K562 (cell line): ENCODE results near the gene SLC25A29. TPM values are rescaled to one million over a fixed set of nuclear protein-coding genes. Genes with fewer than 3 reads are reported as not detected.
A peak's percentile ranks its signal among the peaks of the same experiment; 100 is the strongest.

Experiments
- CREM ChIP-seq: IDR thresholded peaks from 2 replicates; pipeline ENCODE4 v1.6.1; 2014; ENCODE audit warnings: antibody characterized with exemption, low read depth
- MAZ ChIP-seq, 2 experiments: fragments of 450-650 bp in 1 of 2; sonication (generic) in 1 of 2; formaldehyde crosslinking; IDR thresholded peaks in 1 of 2; conservative IDR thresholded peaks in 1 of 2; 2 replicates each; pipeline versions ENCODE4 v1.4.0 to v1.5.0; 2020; ENCODE audit warnings: mild to moderate bottlenecking in 1 of 2, missing genetic modification reagents in 1 of 2
- RAD21 ChIP-seq, 2 experiments: fragments of 250-450 bp in 1 of 2; fragments of 450-650 bp in 1 of 2; sonication (Bioruptor Pico) in 1 of 2; formaldehyde crosslinking in 1 of 2; IDR thresholded peaks in 1 of 2; conservative IDR thresholded peaks in 1 of 2; 2 replicates each; pipeline versions ENCODE4 v1.4.0 to v1.8.0; 2020 to 2022; ENCODE audit warnings: mild to moderate bottlenecking in 2 of 2, moderate library complexity in 1 of 2
- RB1 ChIP-seq: fragments of 450-650 bp; IDR thresholded peaks from 2 replicates; pipeline ENCODE4 v1.6.1; 2017; ENCODE audit warnings: low read depth, mild to moderate bottlenecking
- SAFB ChIP-seq: fragments of 200-400 bp; formaldehyde crosslinking; IDR thresholded peaks from 2 replicates; pipeline ENCODE4 v1.6.1; 2017; ENCODE audit warnings: low read depth, low read length, borderline replicate concordance
- ZBTB33 ChIP-seq: sonication (generic); formaldehyde crosslinking; IDR thresholded peaks from 2 replicates; pipeline ENCODE4 v1.8.1; 2023; ENCODE audit warnings: mild to moderate bottlenecking, missing genetic modification reagents
- ZNF449 ChIP-seq: fragments of 250-450 bp; sonication (Bioruptor Pico); IDR thresholded peaks from 2 replicates; pipeline ENCODE4 v1.8.0; 2022; ENCODE audit warnings: moderate library complexity, mild to moderate bottlenecking, inconsistent platforms
- polyA plus RNA-seq, 8 experiments: library from polyadenylated mRNA; depleted of rRNA in 4 of 8; stranded (reverse) in 5 of 8; unstranded in 3 of 8; fragments of >200 nt; fragmentation: Nextera tagmentation in 2 of 8; fragmentation: Illumina TruSeq in 1 of 8; extraction: Ambion mirVana in 2 of 8; extraction: Trizol in 1 of 8; gene quantifications; 2 replicates each; pipeline versions ENCODE4 v1.2.1 to v1.2.3, GENCODE V29; 2011 to 2014; ENCODE audit warnings: inconsistent platforms in 1 of 8, missing spikeins in 1 of 8
- total RNA-seq, 7 experiments: library from RNA; depleted of rRNA in 6 of 7; stranded (reverse); fragments of >200 nt in 6 of 7; fragmentation: Illumina TruSeq in 2 of 7; extraction: Trizol in 2 of 7; gene quantifications; 2 replicates each; pipeline versions ENCODE4 v1.2.1 to v1.2.3, GENCODE V29; 2011 to 2021; ENCODE audit warnings: low replicate concordance in 1 of 7
- TF ChIP-seq, protein P1 (sequence below): fragments of 450-650 bp; IDR thresholded peaks from 2 replicates; pipeline ENCODE4 v1.6.1; 2017; ENCODE audit warnings: antibody characterized with exemption, mild to moderate bottlenecking
- TF ChIP-seq, protein P2 (sequence below): sonication (generic); formaldehyde crosslinking; IDR thresholded peaks from 2 replicates; pipeline ENCODE4 v1.8.0; 2022; ENCODE audit warnings: mild to moderate bottlenecking, missing genetic modification reagents
- TF ChIP-seq, protein P3 (sequence below): fragments of 250-450 bp; sonication (Bioruptor Pico); IDR thresholded peaks from 2 replicates; pipeline ENCODE4 v1.8.0; 2021; ENCODE audit warnings: moderate library complexity, mild to moderate bottlenecking, inconsistent platforms

Gene SLC25A29
- total and polyA plus RNA-seq, 9 of the 15 experiments (the other 6 are each of a cell fraction or from before 2014, with no cell fraction given): 0.07 to 17.5 (median 4.8) TPM

- 0 out of 2 replicates have a peak, but pooled peaks have one; percentile 13 for TF ChIP-seq SAFB
- TF ChIP-seq, protein P1, sequence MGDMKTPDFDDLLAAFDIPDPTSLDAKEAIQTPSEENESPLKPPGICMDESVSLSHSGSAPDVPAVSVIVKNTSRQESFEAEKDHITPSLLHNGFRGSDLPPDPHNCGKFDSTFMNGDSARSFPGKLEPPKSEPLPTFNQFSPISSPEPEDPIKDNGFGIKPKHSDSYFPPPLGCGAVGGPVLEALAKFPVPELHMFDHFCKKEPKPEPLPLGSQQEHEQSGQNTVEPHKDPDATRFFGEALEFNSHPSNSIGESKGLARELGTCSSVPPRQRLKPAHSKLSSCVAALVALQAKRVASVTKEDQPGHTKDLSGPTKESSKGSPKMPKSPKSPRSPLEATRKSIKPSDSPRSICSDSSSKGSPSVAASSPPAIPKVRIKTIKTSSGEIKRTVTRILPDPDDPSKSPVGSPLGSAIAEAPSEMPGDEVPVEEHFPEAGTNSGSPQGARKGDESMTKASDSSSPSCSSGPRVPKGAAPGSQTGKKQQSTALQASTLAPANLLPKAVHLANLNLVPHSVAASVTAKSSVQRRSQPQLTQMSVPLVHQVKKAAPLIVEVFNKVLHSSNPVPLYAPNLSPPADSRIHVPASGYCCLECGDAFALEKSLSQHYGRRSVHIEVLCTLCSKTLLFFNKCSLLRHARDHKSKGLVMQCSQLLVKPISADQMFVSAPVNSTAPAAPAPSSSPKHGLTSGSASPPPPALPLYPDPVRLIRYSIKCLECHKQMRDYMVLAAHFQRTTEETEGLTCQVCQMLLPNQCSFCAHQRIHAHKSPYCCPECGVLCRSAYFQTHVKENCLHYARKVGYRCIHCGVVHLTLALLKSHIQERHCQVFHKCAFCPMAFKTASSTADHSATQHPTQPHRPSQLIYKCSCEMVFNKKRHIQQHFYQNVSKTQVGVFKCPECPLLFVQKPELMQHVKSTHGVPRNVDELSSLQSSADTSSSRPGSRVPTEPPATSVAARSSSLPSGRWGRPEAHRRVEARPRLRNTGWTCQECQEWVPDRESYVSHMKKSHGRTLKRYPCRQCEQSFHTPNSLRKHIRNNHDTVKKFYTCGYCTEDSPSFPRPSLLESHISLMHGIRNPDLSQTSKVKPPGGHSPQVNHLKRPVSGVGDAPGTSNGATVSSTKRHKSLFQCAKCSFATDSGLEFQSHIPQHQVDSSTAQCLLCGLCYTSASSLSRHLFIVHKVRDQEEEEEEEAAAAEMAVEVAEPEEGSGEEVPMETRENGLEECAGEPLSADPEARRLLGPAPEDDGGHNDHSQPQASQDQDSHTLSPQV: 0 out of 2 replicates have a peak, but pooled peaks have one; percentile 45
- peak; percentile 23 to 71; a peak in 2 of 4 replicates for TF ChIP-seq MAZ (CRISPR knock-in tag; conservative IDR thresholded peaks at IDR 0.05 in 1 of 2, IDR thresholded peaks at IDR 0.05 in 1 of 2)
- TF ChIP-seq RAD21 (CRISPR knock-in tag; conservative IDR thresholded peaks at IDR 0.05 in 1 of 2, IDR thresholded peaks at IDR 0.05 in 1 of 2): peak; percentile 31 to 52; a peak in 3 of 4 replicates
- TF ChIP-seq, protein P2, sequence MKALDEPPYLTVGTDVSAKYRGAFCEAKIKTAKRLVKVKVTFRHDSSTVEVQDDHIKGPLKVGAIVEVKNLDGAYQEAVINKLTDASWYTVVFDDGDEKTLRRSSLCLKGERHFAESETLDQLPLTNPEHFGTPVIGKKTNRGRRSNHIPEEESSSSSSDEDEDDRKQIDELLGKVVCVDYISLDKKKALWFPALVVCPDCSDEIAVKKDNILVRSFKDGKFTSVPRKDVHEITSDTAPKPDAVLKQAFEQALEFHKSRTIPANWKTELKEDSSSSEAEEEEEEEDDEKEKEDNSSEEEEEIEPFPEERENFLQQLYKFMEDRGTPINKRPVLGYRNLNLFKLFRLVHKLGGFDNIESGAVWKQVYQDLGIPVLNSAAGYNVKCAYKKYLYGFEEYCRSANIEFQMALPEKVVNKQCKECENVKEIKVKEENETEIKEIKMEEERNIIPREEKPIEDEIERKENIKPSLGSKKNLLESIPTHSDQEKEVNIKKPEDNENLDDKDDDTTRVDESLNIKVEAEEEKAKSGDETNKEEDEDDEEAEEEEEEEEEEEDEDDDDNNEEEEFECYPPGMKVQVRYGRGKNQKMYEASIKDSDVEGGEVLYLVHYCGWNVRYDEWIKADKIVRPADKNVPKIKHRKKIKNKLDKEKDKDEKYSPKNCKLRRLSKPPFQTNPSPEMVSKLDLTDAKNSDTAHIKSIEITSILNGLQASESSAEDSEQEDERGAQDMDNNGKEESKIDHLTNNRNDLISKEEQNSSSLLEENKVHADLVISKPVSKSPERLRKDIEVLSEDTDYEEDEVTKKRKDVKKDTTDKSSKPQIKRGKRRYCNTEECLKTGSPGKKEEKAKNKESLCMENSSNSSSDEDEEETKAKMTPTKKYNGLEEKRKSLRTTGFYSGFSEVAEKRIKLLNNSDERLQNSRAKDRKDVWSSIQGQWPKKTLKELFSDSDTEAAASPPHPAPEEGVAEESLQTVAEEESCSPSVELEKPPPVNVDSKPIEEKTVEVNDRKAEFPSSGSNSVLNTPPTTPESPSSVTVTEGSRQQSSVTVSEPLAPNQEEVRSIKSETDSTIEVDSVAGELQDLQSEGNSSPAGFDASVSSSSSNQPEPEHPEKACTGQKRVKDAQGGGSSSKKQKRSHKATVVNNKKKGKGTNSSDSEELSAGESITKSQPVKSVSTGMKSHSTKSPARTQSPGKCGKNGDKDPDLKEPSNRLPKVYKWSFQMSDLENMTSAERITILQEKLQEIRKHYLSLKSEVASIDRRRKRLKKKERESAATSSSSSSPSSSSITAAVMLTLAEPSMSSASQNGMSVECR: no peak
- TF ChIP-seq ZBTB33 (CRISPR knock-in tag): peak; percentile 99
- peak; percentile 66 for TF ChIP-seq RB1
- peak; percentile 85; the same call in 1 of the 2 replicates for TF ChIP-seq ZNF449
- no peak for TF ChIP-seq CREM
- TF ChIP-seq, protein P3, sequence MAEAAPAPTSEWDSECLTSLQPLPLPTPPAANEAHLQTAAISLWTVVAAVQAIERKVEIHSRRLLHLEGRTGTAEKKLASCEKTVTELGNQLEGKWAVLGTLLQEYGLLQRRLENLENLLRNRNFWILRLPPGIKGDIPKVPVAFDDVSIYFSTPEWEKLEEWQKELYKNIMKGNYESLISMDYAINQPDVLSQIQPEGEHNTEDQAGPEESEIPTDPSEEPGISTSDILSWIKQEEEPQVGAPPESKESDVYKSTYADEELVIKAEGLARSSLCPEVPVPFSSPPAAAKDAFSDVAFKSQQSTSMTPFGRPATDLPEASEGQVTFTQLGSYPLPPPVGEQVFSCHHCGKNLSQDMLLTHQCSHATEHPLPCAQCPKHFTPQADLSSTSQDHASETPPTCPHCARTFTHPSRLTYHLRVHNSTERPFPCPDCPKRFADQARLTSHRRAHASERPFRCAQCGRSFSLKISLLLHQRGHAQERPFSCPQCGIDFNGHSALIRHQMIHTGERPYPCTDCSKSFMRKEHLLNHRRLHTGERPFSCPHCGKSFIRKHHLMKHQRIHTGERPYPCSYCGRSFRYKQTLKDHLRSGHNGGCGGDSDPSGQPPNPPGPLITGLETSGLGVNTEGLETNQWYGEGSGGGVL (CRISPR knock-in tag): no peak
These were observed 11.9 kb upstream of the SLC25A29 start (continued) for GRCh38 chr14:100317912-100318808.
